Breast epithelium (tissue), 4 donors: Measurements from ENCODE around the gene GPR158. TPM values are rescaled to one million over a fixed set of nuclear protein-coding genes. Genes with fewer than 3 reads are reported as not detected.

ENCODE experiments used
- DNase-seq, 2 donors: peaks; one replicate each; pipeline ENCODE4 v3.0.0-alpha.2; 2019; ENCODE audit warnings: low spot score in 2 of 2
- H3K27ac ChIP-seq, 2 donors: fragments of 200-600 bp; sonication (generic) in 1 of 2; one replicate each; pipeline ENCODE4 v1.5.1; 2016 to 2019; ENCODE audit warnings: mild to moderate bottlenecking in 1 of 2
- H3K27me3 ChIP-seq, 2 donors: fragments of 200-600 bp; sonication (generic) in 1 of 2; one replicate each; pipeline versions ENCODE4 v1.5.1 to v1.6.0; 2017 to 2019; ENCODE audit warnings: control low read depth in 1 of 2, mild to moderate bottlenecking in 1 of 2
- H3K36me3 ChIP-seq: fragments of 200-600 bp; one replicate; pipeline ENCODE4 v1.5.1; 2019
- H3K4me1 ChIP-seq, 2 donors: fragments of 200-600 bp; sonication (generic); one replicate each; pipeline ENCODE4 v1.5.1; 2016 to 2019; ENCODE audit warnings: control low read depth in 1 of 2
- H3K4me3 ChIP-seq, 3 donors: fragments of 200-600 bp; sonication (generic); 1 replicate in 2 of 3; 2 replicates in 1 of 3; pipeline ENCODE4 v1.5.1; 2016 to 2019; ENCODE audit warnings: mild to moderate bottlenecking in 3 of 3, moderate library complexity in 2 of 3
- H3K9me3 ChIP-seq, 2 donors: fragments of 200-600 bp; sonication (generic) in 1 of 2; one replicate each; pipeline ENCODE4 v1.5.1; 2016 to 2019; ENCODE audit warnings: control low read depth in 1 of 2
- POLR2A ChIP-seq: fragments of 450-650 bp; IDR thresholded peaks from one replicate; pipeline ENCODE4 v1.6.1; 2016; ENCODE audit warnings: antibody characterized with exemption, mild to moderate bottlenecking, moderate library complexity
- POLR2AphosphoS5 ChIP-seq, 3 donors: sonication (generic); formaldehyde crosslinking; IDR thresholded peaks; one replicate each; pipeline ENCODE4 v1.6.1; 2017; ENCODE audit warnings: antibody characterized with exemption in 3 of 3
- intact Hi-C: fragments of 100-400 bp; cut with DNase I; formaldehyde crosslinking; loops from one replicate; pipeline ENCODE4 v1.15.1; 2023; ENCODE audit warnings: low total_unique reads
- total RNA-seq, 3 donors: library from RNA; depleted of rRNA; stranded (reverse); fragments of >200 nt; gene quantifications; one replicate each; pipeline ENCODE4 v1.1.0, GENCODE V29; 2016
- TF ChIP-seq, protein P1 (sequence below), 3 donors: fragments of 450-650 bp; IDR thresholded peaks; one replicate each; pipeline ENCODE4 v1.5.1; 2016 to 2017; ENCODE audit warnings: antibody characterized with exemption in 3 of 3, mild to moderate bottlenecking in 3 of 3, moderate library complexity in 3 of 3

Gene GPR158
- total RNA-seq, 3 donors from 2014 or later = 0.16 to 0.29 TPM; not detected in 1

DNA sequence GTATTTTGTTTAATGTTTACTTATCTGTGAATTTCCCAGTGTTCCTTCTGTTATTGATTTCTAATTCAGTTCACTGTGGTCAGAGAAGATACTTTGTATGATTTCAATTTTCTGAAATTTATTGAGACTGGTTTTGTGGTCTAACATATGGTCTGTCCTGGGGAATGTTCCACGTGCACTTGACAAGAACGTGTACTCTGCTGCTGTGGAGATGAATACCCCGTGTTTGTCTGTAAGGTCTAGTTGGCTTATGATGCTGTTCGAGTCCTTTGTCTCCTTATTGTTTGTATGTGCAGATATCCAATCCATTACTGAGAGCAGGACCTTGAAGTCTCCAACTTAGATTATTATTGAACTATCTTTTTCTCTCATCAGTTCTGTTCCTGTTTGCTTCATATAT lies 387.7 kb downstream of the GPR158 start:
- TF ChIP-seq POLR2AphosphoS5 (IDR thresholded peaks at IDR 0.05) (no peak), POLR2A (no peak)
- TF ChIP-seq, protein P1, sequence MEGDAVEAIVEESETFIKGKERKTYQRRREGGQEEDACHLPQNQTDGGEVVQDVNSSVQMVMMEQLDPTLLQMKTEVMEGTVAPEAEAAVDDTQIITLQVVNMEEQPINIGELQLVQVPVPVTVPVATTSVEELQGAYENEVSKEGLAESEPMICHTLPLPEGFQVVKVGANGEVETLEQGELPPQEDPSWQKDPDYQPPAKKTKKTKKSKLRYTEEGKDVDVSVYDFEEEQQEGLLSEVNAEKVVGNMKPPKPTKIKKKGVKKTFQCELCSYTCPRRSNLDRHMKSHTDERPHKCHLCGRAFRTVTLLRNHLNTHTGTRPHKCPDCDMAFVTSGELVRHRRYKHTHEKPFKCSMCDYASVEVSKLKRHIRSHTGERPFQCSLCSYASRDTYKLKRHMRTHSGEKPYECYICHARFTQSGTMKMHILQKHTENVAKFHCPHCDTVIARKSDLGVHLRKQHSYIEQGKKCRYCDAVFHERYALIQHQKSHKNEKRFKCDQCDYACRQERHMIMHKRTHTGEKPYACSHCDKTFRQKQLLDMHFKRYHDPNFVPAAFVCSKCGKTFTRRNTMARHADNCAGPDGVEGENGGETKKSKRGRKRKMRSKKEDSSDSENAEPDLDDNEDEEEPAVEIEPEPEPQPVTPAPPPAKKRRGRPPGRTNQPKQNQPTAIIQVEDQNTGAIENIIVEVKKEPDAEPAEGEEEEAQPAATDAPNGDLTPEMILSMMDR (IDR thresholded peaks at IDR 0.05) = no peak
- Histone ChIP-seq H3K4me3 (no peak overlapping the region), H3K9me3 (no peaks in the 10 kb centered on the region), H3K36me3 (no peaks in the 10 kb centered on the region), H3K4me1 (no peaks in the 10 kb centered on the region), H3K27ac (no peak overlapping the region), H3K27me3 (no peaks in the 10 kb centered on the region)
- no peak for DNase-seq
- intact Hi-C loops = no loop called here

DNA sequence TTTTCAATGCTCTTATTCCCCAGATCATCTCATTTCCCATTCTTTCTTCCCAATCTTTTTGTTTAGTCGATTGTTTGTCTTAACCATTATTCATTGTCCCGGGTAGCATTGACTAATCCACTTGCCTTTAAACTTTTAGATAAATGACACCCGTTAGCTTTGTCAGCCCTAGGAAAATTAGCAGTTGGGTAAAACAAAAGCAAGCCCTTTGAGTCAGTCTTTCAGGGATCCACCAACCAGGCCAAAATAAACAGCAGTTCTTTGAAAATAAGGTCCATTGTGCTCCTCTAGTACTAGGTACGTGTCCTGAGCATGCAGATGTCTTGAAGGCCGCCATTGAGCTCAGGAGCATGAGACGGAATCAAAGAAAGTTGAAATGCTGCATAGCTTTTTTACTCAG lies 389.6 kb downstream of the GPR158 start:
- Histone ChIP-seq H3K36me3 (no peaks in the 10 kb centered on the region), H3K27ac (no peak overlapping the region), H3K27me3 (no peaks in the 10 kb centered on the region), H3K4me1 (no peaks in the 10 kb centered on the region), H3K4me3 (no peak overlapping the region), H3K9me3 (no peaks in the 10 kb centered on the region)
- DNase-seq = no peak
- intact Hi-C loops = no loop called here
- TF ChIP-seq POLR2AphosphoS5 (IDR thresholded peaks at IDR 0.05) (no peak), POLR2A (no peak)
- TF ChIP-seq, protein P1 (IDR thresholded peaks at IDR 0.05) = no peak

DNA sequence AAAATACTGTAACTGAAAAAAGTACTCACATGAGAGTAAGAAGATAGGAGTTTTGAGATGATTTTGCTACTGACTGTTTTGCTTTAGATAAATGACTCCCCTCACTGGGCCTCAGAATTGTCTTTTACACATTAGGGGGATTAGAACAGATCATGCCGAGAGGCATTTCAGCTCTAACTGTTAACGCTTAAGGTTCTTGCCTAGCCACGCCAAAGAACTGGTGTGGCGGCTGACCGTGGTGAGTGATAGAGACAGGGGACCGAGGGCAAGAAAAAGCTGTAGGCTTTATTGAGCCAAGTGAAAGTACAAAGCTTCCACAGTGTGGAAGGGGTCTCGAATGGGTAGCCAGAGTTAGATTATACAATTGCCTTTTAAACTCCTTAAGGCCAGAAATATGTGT lies 390.8 kb downstream of the GPR158 start:
- TF ChIP-seq, protein P1 (IDR thresholded peaks at IDR 0.05) = no peak
- TF ChIP-seq POLR2A (no peak), POLR2AphosphoS5 (IDR thresholded peaks at IDR 0.05) (no peak)
- Histone ChIP-seq H3K27me3 (no peaks in the 10 kb centered on the region), H3K36me3 (no peaks in the 10 kb centered on the region), H3K4me3 (no peak overlapping the region), H3K4me1 (no peaks in the 10 kb centered on the region), H3K27ac (no peak overlapping the region), H3K9me3 (no peaks in the 10 kb centered on the region)
- intact Hi-C loops = no loop called here
- DNase-seq = no peak

DNA sequence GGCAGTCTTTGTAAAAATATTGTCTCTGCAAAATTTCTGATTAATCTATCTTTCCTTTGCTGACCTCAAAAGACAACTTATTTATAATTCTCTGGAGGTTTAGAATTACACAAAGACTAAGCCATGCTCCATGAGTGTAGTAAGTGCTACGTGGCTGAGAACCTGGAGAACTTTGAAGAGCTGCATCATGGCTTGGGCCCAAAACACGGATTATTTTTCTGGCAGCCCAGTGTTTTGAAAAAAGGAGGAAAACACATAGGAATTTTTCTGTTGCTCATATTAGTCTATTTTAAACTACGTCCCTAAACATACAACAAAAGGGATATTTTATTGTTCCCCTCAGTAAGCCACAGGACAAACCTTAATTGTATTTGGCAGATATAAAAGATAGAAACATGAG lies 398.5 kb downstream of the GPR158 start:
- no peaks in the 10 kb centered on the region for H3K27me3 ChIP-seq
- no peaks in the 10 kb centered on the region for H3K36me3 ChIP-seq
- intact Hi-C loops = no loop called here
- no peak overlapping the region for H3K27ac ChIP-seq
- no peak for DNase-seq
- H3K4me1 ChIP-seq = no peaks in the 10 kb centered on the region
- TF ChIP-seq POLR2AphosphoS5 (IDR thresholded peaks at IDR 0.05) (no peak), POLR2A (no peak)
- TF ChIP-seq, protein P1 (IDR thresholded peaks at IDR 0.05) = no peak
- H3K4me3 ChIP-seq = no peak overlapping the region
- H3K9me3 ChIP-seq = no peaks in the 10 kb centered on the region

DNA sequence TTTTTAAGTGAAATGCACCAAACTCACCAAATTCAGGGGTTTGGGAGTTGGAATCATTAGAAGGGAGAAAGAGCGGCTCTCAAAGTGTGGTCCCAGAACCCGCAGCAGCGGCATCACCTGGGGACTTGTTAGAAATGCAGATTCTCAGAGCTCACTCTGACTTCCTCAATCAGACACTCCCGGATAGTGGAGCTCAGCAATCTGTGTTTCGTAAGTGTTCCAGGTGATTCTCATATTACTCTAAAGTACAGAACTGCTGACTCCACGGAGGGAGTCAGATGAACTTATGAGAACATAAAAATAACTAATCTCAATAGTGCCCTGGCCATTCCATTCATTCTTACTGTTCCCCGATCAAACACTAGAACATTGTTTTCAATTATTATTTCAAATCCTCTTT lies 400.5 kb downstream of the GPR158 start:
- Histone ChIP-seq H3K9me3 (no peaks in the 10 kb centered on the region), H3K4me1 (no peaks in the 10 kb centered on the region), H3K4me3 (no peak overlapping the region), H3K27ac (no peak overlapping the region), H3K36me3 (no peaks in the 10 kb centered on the region), H3K27me3 (no peaks in the 10 kb centered on the region)
- TF ChIP-seq POLR2AphosphoS5 (IDR thresholded peaks at IDR 0.05) (no peak), POLR2A (no peak)
- TF ChIP-seq, protein P1 (IDR thresholded peaks at IDR 0.05) = no peak
- DNase-seq = no peak
- intact Hi-C loops = no loop called here
